Natural killer cell (primary cell): ENCODE data around the gene RNF212B. TPM values are rescaled to one million over a fixed set of nuclear protein-coding genes. Genes with fewer than 3 reads are reported as not detected.

Experiments used
- ATAC-seq, 3 donors: fragments of 150-1000 bp in 2 of 3; fragments of 200-7000 bp in 1 of 3; cut with Tn5 transposase; 1 replicate in 1 of 3; 2 replicates in 2 of 3; pipeline ENCODE4 v1.10.0; 2021; ENCODE audit warnings: mild to moderate bottlenecking in 2 of 3, moderate library complexity in 2 of 3
- DNase-seq, 2 donors: peaks; one replicate each; pipeline versions ENCODE4 v3.0.0 to v3.0.0-alpha.2; 2013 to 2021; ENCODE audit warnings: mixed read lengths in 1 of 2
- H3K27ac ChIP-seq: one replicate; pipeline ENCODE4 v1.5.1; 2013; ENCODE audit warnings: mild to moderate bottlenecking, low read length
- H3K27me3 ChIP-seq: one replicate; pipeline ENCODE4 v1.6.1; 2013; ENCODE audit warnings: low read length; ENCODE audit not compliant: control insufficient read depth, insufficient read depth
- H3K36me3 ChIP-seq: one replicate; pipeline ENCODE4 v1.6.1; 2013; ENCODE audit warnings: low read length; ENCODE audit not compliant: control insufficient read depth, insufficient read depth
- H3K4me1 ChIP-seq: one replicate; pipeline ENCODE4 v1.6.1; 2013; ENCODE audit warnings: low read length; ENCODE audit not compliant: control insufficient read depth, insufficient read depth
- H3K4me3 ChIP-seq: one replicate; pipeline ENCODE4 v1.5.1; 2013; ENCODE audit warnings: low read length
- H3K9me3 ChIP-seq: one replicate; pipeline ENCODE4 v1.6.1; 2013; ENCODE audit warnings: low read length; ENCODE audit not compliant: control insufficient read depth, insufficient read depth
- H3K27ac Mint-ChIP-seq, 2 donors: one replicate each; pipeline ENCODE4 v1.8.0; 2022; ENCODE audit warnings: mild to moderate bottlenecking in 2 of 2, mixed read lengths in 2 of 2, moderate library complexity in 1 of 2
- H3K27me3 Mint-ChIP-seq, 2 donors: one replicate each; pipeline ENCODE4 v1.8.0; 2022; ENCODE audit warnings: low read depth in 2 of 2, mixed read lengths in 2 of 2
- H3K36me3 Mint-ChIP-seq: one replicate; pipeline ENCODE4 v1.8.0; 2022; ENCODE audit warnings: mixed read lengths
- H3K4me1 Mint-ChIP-seq, 2 donors: one replicate each; pipeline ENCODE4 v1.8.0; 2022; ENCODE audit warnings: mixed read lengths in 2 of 2
- H3K4me3 Mint-ChIP-seq: one replicate; pipeline ENCODE4 v1.8.0; 2022; ENCODE audit warnings: mild to moderate bottlenecking, moderate library complexity, mixed read lengths
- H3K9me3 Mint-ChIP-seq, 2 donors: one replicate each; pipeline ENCODE4 v1.8.0; 2022; ENCODE audit warnings: mixed read lengths in 2 of 2
- WGBS: methylation state at CpG from one replicate; pipeline ENCODE4 v1.1.7; 2013; ENCODE audit warnings: missing lambda C conversion rate; ENCODE audit not compliant: insufficient coverage; 5-methylcytosine and 5-hydroxymethylcytosine counted together
- intact Hi-C: fragments of 100-400 bp; cut with micrococcal nuclease; formaldehyde crosslinking; loops from one replicate; pipeline ENCODE4 v1.14.2; 2022
- total RNA-seq, 4 donors: library from RNA; stranded (reverse); fragments of 120-200 nt in 1 of 4; gene quantifications; one replicate each; pipeline versions ENCODE4 v1.2.3 to v1.2.4, GENCODE V29; 2013 to 2022
- TF ChIP-seq, protein P1 (sequence below): fragments of 200-600 bp; IDR thresholded peaks from one replicate; pipeline ENCODE4 v1.8.0; 2022; ENCODE audit warnings: antibody characterized with exemption

Gene RNF212B
- total RNA-seq, 3 donors from 2014 or later (not counting 1 experiment from before 2014, with no cell fraction given): not detected

DNA sequence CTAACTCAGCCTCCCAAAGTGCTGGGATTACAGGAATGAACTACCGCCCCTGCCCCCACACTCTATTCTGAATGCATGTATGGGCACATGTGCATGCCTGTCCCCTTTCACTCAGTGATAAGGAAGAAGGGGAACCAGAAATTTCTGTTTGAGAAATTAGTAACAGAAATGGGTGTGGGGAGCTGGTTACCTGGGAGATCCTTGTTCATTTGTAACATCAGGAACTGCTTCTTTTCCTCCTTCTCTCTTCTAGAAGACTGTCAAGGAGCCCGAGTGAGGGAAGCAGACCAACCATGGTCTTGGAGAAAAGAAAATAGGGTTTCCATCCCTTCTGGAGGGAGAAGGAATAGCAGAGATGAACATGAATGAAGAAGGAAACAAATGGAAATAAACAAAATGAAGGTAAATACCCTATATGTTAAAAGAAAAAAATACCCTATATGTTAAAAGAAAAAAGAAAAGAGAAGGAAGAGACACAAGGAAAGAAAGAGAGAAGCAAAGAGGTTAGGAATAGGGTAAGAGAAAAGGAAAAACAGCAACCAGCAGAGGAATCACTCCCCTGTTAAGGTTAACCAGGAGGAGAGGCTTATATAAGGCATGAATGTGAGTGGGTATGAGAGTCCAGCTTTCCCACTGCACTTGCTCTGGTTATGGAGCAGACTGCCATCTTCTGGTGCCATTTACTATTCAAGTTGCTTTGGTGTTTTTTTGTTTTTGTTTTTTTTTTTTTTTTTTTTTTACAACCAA is 61.6 kb downstream of the RNF212B start:
- peak overlapping the region; percentile 68 for H3K4me3 Mint-ChIP-seq

GRCh38 chr14:23299986-23300686 is 62.4 kb downstream of the RNF212B start:
- ATAC-seq: no peak
- Histone ChIP-seq H3K36me3 (peaks cover 15% of the 10 kb centered on the region), H3K9me3 (no peaks in the 10 kb centered on the region), H3K4me1 (peaks cover 23% of the 10 kb centered on the region), H3K27me3 (no peaks in the 10 kb centered on the region), H3K4me3 (peak overlapping the region; percentile 77), H3K27ac (peak overlapping the region; percentile 94)
- TF ChIP-seq, protein P1, sequence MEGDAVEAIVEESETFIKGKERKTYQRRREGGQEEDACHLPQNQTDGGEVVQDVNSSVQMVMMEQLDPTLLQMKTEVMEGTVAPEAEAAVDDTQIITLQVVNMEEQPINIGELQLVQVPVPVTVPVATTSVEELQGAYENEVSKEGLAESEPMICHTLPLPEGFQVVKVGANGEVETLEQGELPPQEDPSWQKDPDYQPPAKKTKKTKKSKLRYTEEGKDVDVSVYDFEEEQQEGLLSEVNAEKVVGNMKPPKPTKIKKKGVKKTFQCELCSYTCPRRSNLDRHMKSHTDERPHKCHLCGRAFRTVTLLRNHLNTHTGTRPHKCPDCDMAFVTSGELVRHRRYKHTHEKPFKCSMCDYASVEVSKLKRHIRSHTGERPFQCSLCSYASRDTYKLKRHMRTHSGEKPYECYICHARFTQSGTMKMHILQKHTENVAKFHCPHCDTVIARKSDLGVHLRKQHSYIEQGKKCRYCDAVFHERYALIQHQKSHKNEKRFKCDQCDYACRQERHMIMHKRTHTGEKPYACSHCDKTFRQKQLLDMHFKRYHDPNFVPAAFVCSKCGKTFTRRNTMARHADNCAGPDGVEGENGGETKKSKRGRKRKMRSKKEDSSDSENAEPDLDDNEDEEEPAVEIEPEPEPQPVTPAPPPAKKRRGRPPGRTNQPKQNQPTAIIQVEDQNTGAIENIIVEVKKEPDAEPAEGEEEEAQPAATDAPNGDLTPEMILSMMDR: no peak
- H3K36me3 Mint-ChIP-seq: no peaks in the 10 kb centered on the region
- H3K9me3 Mint-ChIP-seq: no peaks in the 10 kb centered on the region
- intact Hi-C loops: loop anchor here (2.0 to 10.0 kb wide), 2 partner anchors 179 to 205 kb away; partner anchors contain the start of genes ACIN1 and C14orf119
- WGBS: 68% methylated on average over 10 of the region's 10 CpGs
- peaks cover 16 to 34% of the 10 kb centered on the region in 2 donors for H3K4me1 Mint-ChIP-seq
- peak overlapping the region; percentile 92 to 99 for H3K27ac Mint-ChIP-seq
- H3K4me3 Mint-ChIP-seq: peak overlapping the region; percentile 92
- peak in 1 of 2 donors; percentile 43 for DNase-seq
- no peaks in the 10 kb centered on the region for H3K27me3 Mint-ChIP-seq

More for the DNA sequence above, 61.6 kb downstream of the RNF212B start:
- Mint-ChIP-seq H3K9me3 (no peaks in the 10 kb centered on the region), H3K27ac (peak overlapping the region; percentile 92 to 99), H3K27me3 (no peaks in the 10 kb centered on the region), H3K36me3 (no peaks in the 10 kb centered on the region), H3K4me1 (peaks cover 20 to 33% of the 10 kb centered on the region in 2 donors)
- TF ChIP-seq, protein P1: peak; percentile 15
- ATAC-seq (no peak), DNase-seq (peak in 1 of 2 donors; percentile 70)
- intact Hi-C loops: loop anchor here (2.0 kb wide), 1 partner anchor 179 kb away; no protein-coding TSS in a partner anchor
- peaks cover 15% of the 10 kb centered on the region for H3K36me3 ChIP-seq
- no peaks in the 10 kb centered on the region for H3K9me3 ChIP-seq
- 100% methylated on average over 1 of the region's 2 CpGs for WGBS
- H3K27ac ChIP-seq: no peak overlapping the region
- H3K27me3 ChIP-seq: no peaks in the 10 kb centered on the region
- peaks cover 31% of the 10 kb centered on the region for H3K4me1 ChIP-seq
- H3K4me3 ChIP-seq: no peak overlapping the region

GRCh38 chr14:23300687-23301223 is 63.0 kb downstream of the RNF212B start:
- TF ChIP-seq, protein P1: no peak
- Histone ChIP-seq H3K4me1 (peaks cover 23% of the 10 kb centered on the region), H3K27ac (peak overlapping the region; percentile 94), H3K9me3 (no peaks in the 10 kb centered on the region), H3K27me3 (no peaks in the 10 kb centered on the region), H3K4me3 (peak overlapping the region; percentile 77), H3K36me3 (peaks cover 15% of the 10 kb centered on the region)
- Mint-ChIP-seq H3K4me1 (peaks cover 14 to 34% of the 10 kb centered on the region in 2 donors), H3K36me3 (no peaks in the 10 kb centered on the region), H3K4me3 (peak overlapping the region; percentile 92), H3K27me3 (no peaks in the 10 kb centered on the region), H3K27ac (peak overlapping the region; percentile 92 to 99), H3K9me3 (no peaks in the 10 kb centered on the region)
- DNase-seq (peak in 1 of 2 donors; percentile 25), ATAC-seq (no peak)
- intact Hi-C loops: loop anchor here (1.0 to 10.0 kb wide), 4 partner anchors 14 to 206 kb away; partner anchors contain the start of genes ACIN1, C14orf119, HOMEZ and NGDN
- 9% methylated on average over 12 of the region's 13 CpGs for WGBS
